Psoas muscle (tissue), 8 donors: ENCODE measurements around the gene SNX24. TPM values are rescaled to one million over a fixed set of nuclear protein-coding genes. Genes with fewer than 3 reads are reported as not detected.
A peak's percentile ranks its signal among the peaks of the same experiment; 100 is the strongest.

Experiments used
- ATAC-seq, 4 donors: fragments of 200-7000 bp; cut with Tn5 transposase; one replicate each; pipeline ENCODE4 v1.9.1; 2020; ENCODE audit warnings: moderate library complexity in 3 of 4, mild to moderate bottlenecking in 2 of 4
- DNase-seq, 2 donors: peaks; one replicate each; pipeline ENCODE4 v3.0.0-alpha.2; 2020
- H3K27ac ChIP-seq: fragments of 200-600 bp; one replicate; pipeline ENCODE4 v1.8.0; 2022
- H3K27me3 ChIP-seq, 3 donors: fragments of 200-600 bp in 1 of 3; one replicate each; pipeline versions ENCODE4 v1.6.1 to v1.8.0; 2013 to 2022; ENCODE audit warnings: low read length in 2 of 3, mild to moderate bottlenecking in 2 of 3, moderate library complexity in 1 of 3; ENCODE audit not compliant: insufficient read depth in 3 of 3
- H3K36me3 ChIP-seq, 2 donors: fragments of 200-600 bp in 1 of 2; one replicate each; pipeline versions ENCODE4 v1.6.1 to v1.8.0; 2013 to 2022; ENCODE audit warnings: low read depth in 1 of 2, mild to moderate bottlenecking in 1 of 2, moderate library complexity in 1 of 2; ENCODE audit not compliant: insufficient read depth in 1 of 2
- H3K4me1 ChIP-seq: fragments of 200-600 bp; one replicate; pipeline ENCODE4 v1.8.0; 2022
- H3K4me3 ChIP-seq: fragments of 200-600 bp; one replicate; pipeline ENCODE4 v1.8.0; 2022; ENCODE audit warnings: mild to moderate bottlenecking
- H3K9me3 ChIP-seq: fragments of 200-600 bp; one replicate; pipeline ENCODE4 v1.8.0; 2022
- CTCF ChIP-seq: fragments of 200-600 bp; IDR thresholded peaks from one replicate; pipeline ENCODE4 v1.8.0; 2022; ENCODE audit warnings: antibody characterized with exemption
- WGBS, 3 donors: extraction: QIAGEN DNeasy Blood & Tissue Kit; methylation state at CpG; one replicate each; pipeline versions ENCODE4 v1.1.6 to v1.1.7; 2013; 5-methylcytosine and 5-hydroxymethylcytosine counted together
- intact Hi-C, 2 donors: fragments of 100-400 bp; cut with DNase I; formaldehyde crosslinking; loops; one replicate each; pipeline versions ENCODE4 v1.11.0 to v1.14.2; 2022
- polyA plus RNA-seq, 3 donors: library from polyadenylated mRNA; stranded (reverse); fragments of 200-250 nt; gene quantifications; one replicate each; pipeline ENCODE4 v1.2.3, GENCODE V29; 2013
- total RNA-seq, 4 donors: library from RNA; stranded (reverse); fragmentation: NEBNext Ultra II Directional in 2 of 4; extraction: Animal tissue kit (Norgen Biotek cat#: 25700) in 2 of 4; gene quantifications; one replicate each; pipeline versions ENCODE4 v1.2.1 to v1.2.4, GENCODE V29; 2021 to 2023
- donor health status: healthy with polysubstance abuse.
- donor health status: DM: no; HTN: no; CAD: no; lungs with moderate emphysema.
- donor health status: Bipolar disorder and iron deficiency.
- donor health status: healthy.
- donor health status: DM: yes; HTN: yes; CAD: no.
- donor health status: DM: no; HTN: no; CAD: no.
- donor health status: DM: no; HTN: no; CAD: no.
- donor health status: DM: yes; HTN: yes; CAD: no.

Gene SNX24
- total and polyA plus RNA-seq, 7 donors, result 7.5 to 11.9 (median 10.0) TPM

GRCh38 chr5:122842016-122842580, 3.3 kb upstream of the SNX24 start:
- no peak for TF ChIP-seq CTCF
- Histone ChIP-seq H3K9me3 (no peaks in the 10 kb centered on the region), H3K27ac (no peak overlapping the region), H3K4me3 (no peak overlapping the region), H3K4me1 (peaks cover 13% of the 10 kb centered on the region), H3K27me3 (no peaks in the 10 kb centered on the region), H3K36me3 (no peaks in the 10 kb centered on the region)
- ATAC-seq, result no peak
- WGBS, 3 donors, result 95 to 97% (median 97%) methylated on average over 6 of the region's 6 CpGs
- no peak for DNase-seq
- intact Hi-C loops, result loop anchor here (5.0 to 10.0 kb wide), 2 partner anchors 243 to 580 kb away; partner anchors contain the start of genes CEP120 (in 1 of the 2) and PRDM6 (in 1 of the 2)

GRCh38 chr5:122844136-122844909, 1.1 kb upstream of the SNX24 start:
- ATAC-seq, result peak in 1 of 4 donors; percentile 14
- 42 to 49% (median 45%) methylated on average over 22 of the region's 22 CpGs for WGBS, 3 donors
- Histone ChIP-seq H3K9me3 (no peaks in the 10 kb centered on the region), H3K27me3 (no peaks in the 10 kb centered on the region), H3K36me3 (no peaks in the 10 kb centered on the region), H3K27ac (peak overlapping the region; percentile 83), H3K4me1 (peaks cover 13% of the 10 kb centered on the region), H3K4me3 (peak overlapping the region; percentile 98)
- no peak for TF ChIP-seq CTCF
- intact Hi-C loops, result loop anchor here (2.0 to 10.0 kb wide), 4 partner anchors 70 to 578 kb away; partner anchors contain the start of genes CEP120 (in 1 of the 2), PPIC (in 1 of the 2), PRDM6 (in 1 of the 2) and SNX2 (in 1 of the 2)
- no peak for DNase-seq

GRCh38 chr5:122844910-122845228, 544 bp upstream of the SNX24 start:
- Histone ChIP-seq H3K27ac (peak overlapping the region; percentile 83), H3K27me3 (no peaks in the 10 kb centered on the region), H3K36me3 (no peaks in the 10 kb centered on the region), H3K4me1 (peaks cover 13% of the 10 kb centered on the region), H3K9me3 (no peaks in the 10 kb centered on the region), H3K4me3 (peak overlapping the region; percentile 98)
- intact Hi-C loops, result loop anchor here (2.0 to 10.0 kb wide), 4 partner anchors 70 to 577 kb away; partner anchors contain the start of genes CEP120 (in 1 of the 2), PPIC (in 1 of the 2), PRDM6 (in 1 of the 2) and SNX2 (in 1 of the 2)
- ATAC-seq, result peak; percentile 3 to 47 (median 22)
- DNase-seq, result no peak
- WGBS, 3 donors, result 0 to 6% (median 1%) methylated on average over 16 of the region's 16 CpGs
- no peak for TF ChIP-seq CTCF

GRCh38 chr5:122846051-122846550, 688 bp downstream of the SNX24 start:
- DNase-seq (no peak), ATAC-seq (peak in 3 of 4 donors; percentile 11 to 31 (median 27))
- no peak for TF ChIP-seq CTCF
- H3K27ac ChIP-seq, result peak overlapping the region; percentile 83
- H3K36me3 ChIP-seq, result no peaks in the 10 kb centered on the region
- peaks cover 13% of the 10 kb centered on the region for H3K4me1 ChIP-seq
- no peaks in the 10 kb centered on the region for H3K27me3 ChIP-seq
- no peaks in the 10 kb centered on the region for H3K9me3 ChIP-seq
- intact Hi-C loops, result loop anchor here in 1 of 2 donors (10.0 kb wide), 1 partner anchor 239 kb away; the partner anchor contains the start of gene PRDM6
- peak overlapping the region; percentile 98 for H3K4me3 ChIP-seq
- 0 to 3% (median 2%) methylated on average over 6 of the region's 6 CpGs for WGBS, 3 donors
